SU-DHL-6 (cell line): ENCODE data around the gene COL11A1.

Source experiments
- H2AFZ ChIP-seq: fragments of 200-600 bp; sonication (generic); 2 replicates; pipeline ENCODE4 v1.6.1; 2014; ENCODE audit warnings: low read depth, mild to moderate bottlenecking, moderate library complexity, mixed read lengths, antibody characterized with exemption, low read length; ENCODE audit not compliant: severe bottlenecking
- H3F3A ChIP-seq: fragments of 200-600 bp; shearing (Covaris generic); 2 replicates; pipeline ENCODE4 v1.6.0; 2016; ENCODE audit warnings: antibody characterized with exemption, mild to moderate bottlenecking; ENCODE audit not compliant: insufficient read depth
- H3K27ac ChIP-seq: fragments of 200-600 bp; sonication (generic); 2 replicates; pipeline ENCODE4 v1.5.1; 2016; ENCODE audit warnings: low read depth, mild to moderate bottlenecking, low read length, moderate library complexity, mixed read lengths
- H3K27me3 ChIP-seq: fragments of 200-600 bp; sonication (generic), shearing (Covaris generic); 2 replicates; pipeline ENCODE4 v1.6.0; 2014; ENCODE audit warnings: mild to moderate bottlenecking, low read length
- H3K36me3 ChIP-seq: fragments of 200-600 bp; sonication (generic); 2 replicates; pipeline ENCODE4 v1.6.1; 2014; ENCODE audit warnings: mild to moderate bottlenecking, low read length, mixed read lengths
- H3K4me2 ChIP-seq: fragments of 300-600, 200-600 bp; shearing (Covaris generic), sonication (generic); 2 replicates; pipeline ENCODE4 v1.6.0; 2014; ENCODE audit warnings: low read length, low read depth, mild to moderate bottlenecking; ENCODE audit not compliant: poor library complexity, severe bottlenecking
- H3K4me3 ChIP-seq: fragments of 200-600 bp; sonication (generic); 2 replicates; pipeline ENCODE4 v1.5.1; 2014; ENCODE audit warnings: antibody characterized with exemption, low read length, mild to moderate bottlenecking, mixed read lengths; ENCODE audit not compliant: insufficient read depth, poor library complexity, severe bottlenecking
- H3K79me2 ChIP-seq: fragments of 200-600 bp; sonication (generic); 2 replicates; pipeline ENCODE4 v1.6.1; 2014; ENCODE audit warnings: mild to moderate bottlenecking, low read length, moderate library complexity; ENCODE audit not compliant: insufficient read depth
- H3K9ac ChIP-seq: fragments of 200-600 bp; sonication (generic); 2 replicates; pipeline ENCODE4 v1.7.0; 2014; ENCODE audit warnings: mild to moderate bottlenecking, low read length
- H3K9me2 ChIP-seq: fragments of 200-600 bp; sonication (generic); replicated peaks from 2 replicates; pipeline ENCODE4 v1.6.1; 2014; ENCODE audit warnings: low read length; ENCODE audit not compliant: insufficient read depth
- H3K9me3 ChIP-seq: fragments of 200-600 bp; sonication (generic); 2 replicates; pipeline ENCODE4 v1.6.1; 2014; ENCODE audit warnings: low read length, mixed read lengths; ENCODE audit not compliant: insufficient read depth
- H4K20me1 ChIP-seq: fragments of 200-600 bp; sonication (generic); 2 replicates; pipeline ENCODE4 v1.6.1; 2014; ENCODE audit warnings: low read depth, mild to moderate bottlenecking, antibody characterized with exemption, low read length, moderate library complexity, mixed read lengths
- CTCF ChIP-seq: fragments of 200-600 bp; sonication (generic); IDR thresholded peaks from one replicate; pipeline ENCODE4 v1.5.1; 2017; ENCODE audit warnings: antibody characterized with exemption, mild to moderate bottlenecking, low read length, moderate library complexity; ENCODE audit not compliant: insufficient read depth, poor library complexity, severe bottlenecking
- EZH2phosphoT487 ChIP-seq: fragments of 200-600 bp; sonication (generic), shearing (Covaris generic); conservative IDR thresholded peaks from 2 replicates; pipeline ENCODE4 v1.6.1; 2018; ENCODE audit warnings: mild to moderate bottlenecking, antibody characterized with exemption, low read length, moderate library complexity, mixed read lengths

COL11A1 gene

DNA sequence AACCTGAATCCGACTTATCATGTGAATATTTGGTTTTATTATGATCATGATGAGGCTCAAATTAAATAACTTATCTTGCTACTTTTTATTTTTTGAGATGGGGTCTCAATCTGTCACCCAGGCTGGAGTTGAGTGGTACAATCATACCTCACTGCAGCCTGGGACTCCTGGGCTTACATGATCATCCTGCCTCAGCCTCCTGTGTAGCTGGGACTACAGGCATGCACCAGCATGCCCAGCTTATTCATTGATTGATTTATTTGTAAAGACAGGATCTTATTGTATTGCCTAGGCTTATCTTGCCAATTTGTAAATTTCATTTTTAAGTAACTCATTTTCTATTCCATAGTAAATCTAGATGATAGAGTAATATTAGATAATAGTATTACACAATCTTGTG lies 84.3 kb downstream of the COL11A1 start:
- Histone ChIP-seq H3K36me3 (no peaks in the 10 kb centered on the region), H3K79me2 (no peaks in the 10 kb centered on the region), H3K27me3 (no peaks in the 10 kb centered on the region), H2AFZ (no peak overlapping the region), H3K9me3 (no peaks in the 10 kb centered on the region), H3F3A (no peaks in the 10 kb centered on the region), H3K9me2 (no peaks in the 10 kb centered on the region), H3K27ac (no peak overlapping the region), H3K4me3 (no peak overlapping the region), H3K4me2 (no peak overlapping the region), H4K20me1 (no peaks in the 10 kb centered on the region), H3K9ac (no peak overlapping the region)
- TF ChIP-seq EZH2phosphoT487 (no peak), CTCF (no peak)

- no peaks in the 10 kb centered on the region for H3K9me2 ChIP-seq
- TF ChIP-seq EZH2phosphoT487 (no peak), CTCF (no peak)
- H3K9ac ChIP-seq = no peak overlapping the region
- H3K9me3 ChIP-seq = no peaks in the 10 kb centered on the region
- H3K4me2 ChIP-seq = no peak overlapping the region
- H3K27me3 ChIP-seq = no peaks in the 10 kb centered on the region
- H4K20me1 ChIP-seq = no peaks in the 10 kb centered on the region
- no peaks in the 10 kb centered on the region for H3K36me3 ChIP-seq
- no peak overlapping the region for H3K27ac ChIP-seq
- H3F3A ChIP-seq = no peaks in the 10 kb centered on the region
- H3K4me3 ChIP-seq = no peak overlapping the region
- no peaks in the 10 kb centered on the region for H3K79me2 ChIP-seq
- no peak overlapping the region for H2AFZ ChIP-seq
Observed at GRCh38 chr1:103002005-103002404, 106.3 kb downstream of the COL11A1 start.

- H3K36me3 ChIP-seq = no peaks in the 10 kb centered on the region
- no peak overlapping the region for H3K27ac ChIP-seq
- no peak overlapping the region for H3K4me3 ChIP-seq
- no peaks in the 10 kb centered on the region for H3K27me3 ChIP-seq
- no peaks in the 10 kb centered on the region for H3K79me2 ChIP-seq
- no peak for TF ChIP-seq EZH2phosphoT487
- no peak for TF ChIP-seq CTCF
- H3K9ac ChIP-seq = no peak overlapping the region
- no peaks in the 10 kb centered on the region for H3F3A ChIP-seq
- H3K9me3 ChIP-seq = no peaks in the 10 kb centered on the region
- H4K20me1 ChIP-seq = no peaks in the 10 kb centered on the region
- H2AFZ ChIP-seq = no peak overlapping the region
- H3K4me2 ChIP-seq = no peak overlapping the region
- no peaks in the 10 kb centered on the region for H3K9me2 ChIP-seq
Observed at GRCh38 chr1:102978874-102979273, 129.4 kb downstream of the COL11A1 start.
